OCI-M2 (cell line): Measurements from ENCODE around the gene ATAD2B.
"Not testable (repeated sequence)": the region's sequence is repeated elsewhere in the genome, so short reads cannot be mapped to it uniquely, and the experiment has no call there.

Experiments used
- DNase-seq: peaks from one replicate; lab custom pipeline; 2025; ENCODE audit not compliant: unreplicated experiment; lab: John Stamatoyannopoulos, UW

Gene ATAD2B

DNA sequence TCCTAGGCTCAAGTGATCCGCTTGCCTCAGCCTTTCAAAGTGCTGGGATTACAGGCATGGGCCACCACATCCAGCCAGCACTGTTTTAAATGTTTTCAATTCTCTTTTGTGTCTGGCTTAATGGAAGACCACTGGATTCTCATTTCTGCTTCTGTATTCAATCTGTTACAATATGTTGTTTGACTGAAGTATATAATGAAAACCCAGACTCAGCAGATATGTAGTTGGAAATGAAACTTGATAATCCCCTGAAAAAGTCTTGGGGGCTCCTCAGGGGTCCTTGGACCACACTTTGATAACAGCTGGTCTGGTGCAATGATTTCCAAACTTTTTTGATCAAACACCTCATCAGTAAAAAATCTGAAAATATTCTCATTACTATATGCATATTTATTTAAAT, 132.7 kb downstream of the ATAD2B start:
- DNase-seq = no peak

GRCh38 chr2:23793476-23793875, 133.4 kb downstream of the ATAD2B start:
- no peak for DNase-seq

GRCh38 chr2:23791030-23791429, 135.9 kb downstream of the ATAD2B start:
- DNase-seq = no peak

GRCh38 chr2:23789012-23789411, 137.9 kb downstream of the ATAD2B start:
- no peak for DNase-seq

- no peak for DNase-seq
These were observed 138.8 kb downstream of the ATAD2B start for GRCh38 chr2:23788100-23788499.

GRCh38 chr2:23784971-23785370, 142.0 kb downstream of the ATAD2B start:
- DNase-seq = no peak

DNA sequence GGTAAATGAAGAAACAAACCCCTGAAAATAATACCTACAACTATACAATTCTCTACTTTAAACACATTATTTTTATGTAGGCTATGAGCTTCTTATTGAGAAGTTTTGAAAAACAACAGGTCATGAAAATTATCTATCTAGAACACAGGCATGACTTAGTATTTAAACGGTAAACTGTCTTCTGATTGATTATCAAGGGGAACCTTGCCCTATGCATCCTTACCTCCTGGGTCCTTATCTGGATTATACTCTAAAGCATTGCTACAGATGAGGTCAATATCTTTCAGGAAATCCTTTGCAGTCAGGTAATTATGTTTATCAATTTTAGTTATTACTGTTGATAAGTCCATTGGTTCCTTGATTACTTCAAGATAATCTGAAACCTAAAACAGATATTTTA, 144.3 kb downstream of the ATAD2B start:
- no peak for DNase-seq

DNA sequence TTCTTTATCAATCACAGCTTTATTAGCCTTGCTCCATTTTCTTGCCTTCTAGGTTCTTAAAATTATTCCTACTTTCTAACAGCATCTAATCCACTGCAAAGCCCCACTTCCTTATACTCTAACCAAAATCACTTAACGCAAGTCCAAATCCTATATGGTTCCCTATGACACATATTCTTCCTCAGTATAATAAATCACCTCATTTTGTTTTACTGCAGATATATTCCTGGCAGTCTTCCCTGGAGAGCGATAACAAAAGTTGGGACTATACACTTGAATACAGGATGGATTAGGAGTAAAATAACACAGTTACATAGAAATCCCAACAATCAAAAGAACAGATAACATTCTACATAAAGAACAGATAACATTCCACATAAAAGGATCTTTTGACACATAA, 144.8 kb downstream of the ATAD2B start:
- DNase-seq = no peak

DNA sequence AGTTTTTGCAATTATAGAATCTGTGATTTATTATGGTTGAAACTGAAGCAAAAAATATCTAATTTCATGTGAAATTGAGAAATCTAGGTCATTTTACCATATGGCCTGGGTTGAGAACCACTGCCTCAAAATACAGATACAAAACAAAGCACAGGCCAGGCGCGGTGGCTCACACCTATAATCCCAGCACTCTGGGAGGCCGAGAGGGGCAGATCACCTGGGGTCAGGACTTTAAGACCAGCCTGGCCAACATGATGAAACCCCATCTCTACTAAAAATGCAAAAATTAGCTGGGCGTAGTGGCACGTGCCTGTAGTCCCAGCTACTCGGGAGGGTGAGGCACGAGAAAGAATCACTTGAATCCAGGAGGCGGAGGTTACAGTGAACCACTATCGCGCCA, 146.5 kb downstream of the ATAD2B start:
- not testable (repeated sequence) for DNase-seq

DNA sequence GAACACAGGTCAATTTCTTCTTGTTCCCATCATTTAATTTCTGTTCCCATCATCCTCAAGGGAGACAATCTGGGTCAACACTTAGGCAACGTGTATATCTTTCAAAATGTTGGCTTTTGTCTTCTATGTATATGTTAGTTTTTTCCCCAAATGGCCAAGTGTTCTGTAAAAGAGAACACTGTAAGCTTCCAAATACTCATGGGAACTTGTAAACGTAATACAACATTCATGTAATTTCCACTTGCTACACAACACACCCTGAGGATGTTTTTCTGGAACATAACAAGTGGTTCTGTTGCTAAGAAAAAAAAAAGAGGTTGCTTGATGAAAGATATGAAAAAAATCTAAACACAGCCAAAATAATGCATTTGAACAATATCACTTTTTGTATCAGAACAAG, 149.1 kb downstream of the ATAD2B start:
- no peak for DNase-seq

GRCh38 chr2:23776021-23776420, 150.9 kb downstream of the ATAD2B start:
- no peak for DNase-seq

- DNase-seq = no peak
These were observed 154.2 kb downstream of the ATAD2B start for GRCh38 chr2:23772684-23773083.

DNA sequence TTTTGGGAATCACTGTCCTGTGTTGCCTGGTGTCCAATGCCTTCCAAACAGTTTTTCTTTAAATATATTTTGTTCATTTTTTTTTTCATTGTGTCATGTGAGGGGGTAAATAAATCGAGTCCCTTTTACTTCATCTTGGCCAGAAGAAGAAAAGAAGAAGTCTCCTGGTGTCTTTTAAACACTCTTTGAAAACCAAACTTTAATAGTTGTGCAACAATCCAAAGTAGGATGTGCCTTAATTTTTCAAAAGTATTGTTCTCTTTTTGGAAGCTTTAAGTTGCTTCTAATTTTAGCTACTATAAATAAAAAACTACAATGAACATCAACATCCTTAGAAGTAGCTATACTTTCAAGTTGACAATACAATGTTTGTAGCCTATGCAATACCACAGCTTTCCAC, 154.9 kb downstream of the ATAD2B start:
- no peak for DNase-seq

GRCh38 chr2:23769364-23769763, 157.6 kb downstream of the ATAD2B start:
- DNase-seq = no peak

- DNase-seq = no peak
These were observed 158.9 kb downstream of the ATAD2B start for GRCh38 chr2:23767876-23768621.

- no peak for DNase-seq
These were observed 164.8 kb downstream of the ATAD2B start for GRCh38 chr2:23762141-23762540.

DNA sequence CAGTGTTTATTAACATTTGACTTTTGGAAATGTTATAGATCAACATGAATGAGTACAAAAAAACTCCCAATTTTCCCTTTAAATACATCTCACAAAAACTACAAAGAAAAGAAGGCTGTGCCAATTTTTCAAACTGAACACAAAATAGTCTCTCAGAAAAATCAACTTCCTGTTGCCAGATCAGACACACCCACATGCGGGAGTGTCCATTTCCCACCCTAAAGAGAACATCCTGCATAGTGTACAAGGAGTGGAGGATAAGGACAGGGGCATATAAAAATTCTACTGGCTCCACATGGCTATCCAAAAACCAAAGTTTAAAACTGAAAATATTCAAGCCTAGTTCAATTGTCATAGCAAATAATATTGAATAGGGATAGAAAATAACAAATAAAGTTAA, 165.3 kb downstream of the ATAD2B start:
- no peak for DNase-seq

DNA sequence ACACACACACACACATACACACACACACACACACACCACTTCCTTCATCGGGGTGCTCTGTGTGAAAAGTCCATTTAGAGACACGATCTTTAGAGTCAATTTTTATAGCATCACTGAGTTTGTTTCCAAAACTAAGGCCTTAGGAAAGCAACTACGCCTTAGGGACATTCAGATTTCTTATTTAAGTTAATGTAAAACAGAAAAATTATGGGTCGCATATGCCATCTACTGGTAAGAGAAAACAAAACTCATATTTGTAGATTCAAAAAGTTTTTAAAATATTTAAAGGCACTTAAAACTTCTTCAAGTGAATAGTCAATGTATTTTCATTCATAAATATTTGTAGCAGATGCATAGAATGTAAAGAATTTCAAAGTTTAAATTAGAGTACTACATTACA, 166.2 kb downstream of the ATAD2B start:
- no peak for DNase-seq

- DNase-seq = no peak
These were observed 169.1 kb downstream of the ATAD2B start for GRCh38 chr2:23757686-23758433.

- no peak for DNase-seq
These were observed 170.2 kb downstream of the ATAD2B start for GRCh38 chr2:23756593-23757292.

- DNase-seq = no peak
These were observed 172.0 kb downstream of the ATAD2B start for GRCh38 chr2:23754970-23755369.
